HepG2 (cell line): Measurements from ENCODE around the gene NR2F6. TPM values are rescaled to one million over a fixed set of nuclear protein-coding genes. Genes with fewer than 3 reads are reported as not detected.

Experiments
- ATAC-seq: fragments of 200-7000 bp; cut with Tn5 transposase; 3 replicates; pipeline ENCODE4 v1.9.1; 2020; ENCODE audit warnings: mild to moderate bottlenecking, moderate library complexity
- BruUV-seq: library from RNA; stranded (reverse); fragments of 400-500 nt; replicated peaks from 2 replicates; lab custom pipeline; 2021; lab: Mats Ljungman, UMichigan
- CTCF ChIA-PET: fragments of 300-600 bp; formaldehyde crosslinking; extraction: SDS; loops from one replicate; lab custom pipeline; 2021; ENCODE audit warnings: low total read pairs, inconsistent platforms, low intra/inter-chr PET ratio; lab: Yijun Ruan, JAX
- POLR2A ChIA-PET: fragments of 350-600 bp; sonication (Branson Sonifier 250); formaldehyde crosslinking; loops from one replicate; lab custom pipeline; 2020; ENCODE audit warnings: antibody characterized with exemption, inconsistent platforms; lab: Yijun Ruan, JAX
- DNase-seq: peaks from one replicate; pipeline ENCODE4 v3.0.0-alpha.2; 2015; ENCODE audit warnings: low spot score
- FAIRE-seq: peaks from 3 replicates; lab custom pipeline; 2011; peaks lifted over from hg19 to GRCh38; lab: Jason Lieb, UNC
- H2AFZ ChIP-seq: one replicate; pipeline ENCODE4 v1.6.1; 2011; ENCODE audit warnings: low read length, inconsistent platforms
- H3K27ac ChIP-seq: fragments of 300-600 bp; 3 replicates; pipeline ENCODE4 v1.8.0; 2011; ENCODE audit warnings: mixed run types, mild to moderate bottlenecking, mixed read lengths, low read length, inconsistent platforms; ENCODE audit not compliant: insufficient read depth; ENCODE audit errors: extremely low read length
- H3K27me3 ChIP-seq, 2 experiments: fragments of 200-600 bp in 1 of 2; 2 replicates in 1 of 2; 3 replicates in 1 of 2; pipeline versions ENCODE4 v1.6.0 to v1.8.0; 2011; ENCODE audit warnings: low read length in 2 of 2, mild to moderate bottlenecking in 2 of 2, moderate library complexity in 2 of 2, inconsistent platforms in 1 of 2; ENCODE audit not compliant: insufficient read depth in 2 of 2, control insufficient read depth in 1 of 2
- H3K36me3 ChIP-seq, 2 experiments: fragments of 200-600 bp in 1 of 2; replicated peaks in 1 of 2; 2 replicates in 1 of 2; 3 replicates in 1 of 2; pipeline versions ENCODE4 v1.5.1 to v1.8.0; 2011; ENCODE audit warnings: low read length in 2 of 2, inconsistent platforms in 1 of 2; ENCODE audit not compliant: insufficient read depth in 2 of 2, control insufficient read depth in 1 of 2
- H3K4me1 ChIP-seq: 2 replicates; pipeline ENCODE4 v1.5.1; 2012; ENCODE audit warnings: low read length, inconsistent platforms; ENCODE audit not compliant: insufficient read depth
- H3K4me2 ChIP-seq: 2 replicates; pipeline ENCODE4 v1.6.0; 2011; ENCODE audit warnings: low read depth, low read length, inconsistent platforms
- H3K4me3 ChIP-seq, 3 experiments: fragments of 200-600 bp in 1 of 3; sonication (generic), shearing (Covaris generic) in 1 of 3; replicated peaks in 1 of 3; 2 replicates each; pipeline ENCODE4 v1.5.1; 2011 to 2016; ENCODE audit warnings: low read length in 3 of 3, inconsistent platforms in 2 of 3, low read depth in 2 of 3, mild to moderate bottlenecking in 2 of 3, control low read depth in 1 of 3, mixed read lengths in 1 of 3; ENCODE audit not compliant: insufficient read depth in 1 of 3
- H3K79me2 ChIP-seq: one replicate; pipeline ENCODE4 v1.6.1; 2011; ENCODE audit warnings: low read length, inconsistent platforms; ENCODE audit not compliant: insufficient read depth
- H3K9ac ChIP-seq: 2 replicates; pipeline ENCODE4 v1.6.0; 2011; ENCODE audit warnings: mild to moderate bottlenecking, low read depth, low read length, inconsistent platforms; ENCODE audit not compliant: insufficient read depth
- H3K9me3 ChIP-seq: 2 replicates; pipeline ENCODE4 v1.5.1; 2012; ENCODE audit warnings: mild to moderate bottlenecking, low read length
- H4K20me1 ChIP-seq: 2 replicates; pipeline ENCODE4 v1.6.0; 2011; ENCODE audit warnings: inconsistent platforms, mild to moderate bottlenecking, low read length, moderate library complexity; ENCODE audit not compliant: insufficient read depth
- HDAC6 ChIP-seq: fragments of 200-600 bp; sonication (generic); IDR thresholded peaks from 2 replicates; pipeline ENCODE4 v1.7.0; 2017; ENCODE audit warnings: mild to moderate bottlenecking, antibody characterized with exemption, low read length, low read depth
- KDM5B ChIP-seq: sonication (generic); formaldehyde crosslinking; IDR thresholded peaks from 2 replicates; pipeline ENCODE4 v1.4.0; 2020; ENCODE audit warnings: missing genetic modification reagents, mild to moderate bottlenecking, borderline replicate concordance
- NFRKB ChIP-seq: fragments of 450-650 bp; IDR thresholded peaks from 2 replicates; pipeline ENCODE4 v1.6.1; 2017
- SMARCC2 ChIP-seq: fragments of 450-650 bp; IDR thresholded peaks from 2 replicates; pipeline ENCODE4 v1.6.1; 2017; ENCODE audit warnings: antibody characterized with exemption, mild to moderate bottlenecking
- XBP1 ChIP-seq: sonication (generic); formaldehyde crosslinking; IDR thresholded peaks from 2 replicates; pipeline ENCODE4 v1.5.0; 2020; ENCODE audit warnings: missing genetic modification reagents
- ZFP1 ChIP-seq: IDR thresholded peaks from 2 replicates; pipeline ENCODE4 v1.6.1; 2016
- ZNF296 ChIP-seq: sonication (generic); formaldehyde crosslinking; conservative IDR thresholded peaks from 2 replicates; pipeline ENCODE4 v1.5.0; 2020; ENCODE audit warnings: mild to moderate bottlenecking, missing genetic modification reagents
- ZNF30 ChIP-seq: sonication (generic); formaldehyde crosslinking; IDR thresholded peaks from 2 replicates; pipeline ENCODE4 v1.5.0; 2020; ENCODE audit warnings: mild to moderate bottlenecking, missing genetic modification reagents
- ZNF484 ChIP-seq: sonication (generic); formaldehyde crosslinking; IDR thresholded peaks from 2 replicates; pipeline ENCODE4 v1.5.1; 2020; ENCODE audit warnings: mild to moderate bottlenecking, low read depth, missing genetic modification reagents, borderline replicate concordance
- ZNF607 ChIP-seq: sonication (generic); formaldehyde crosslinking; IDR thresholded peaks from 2 replicates; pipeline ENCODE4 v1.5.1; 2020; ENCODE audit warnings: missing genetic modification reagents, mild to moderate bottlenecking, borderline replicate concordance
- ZNF615 ChIP-seq: sonication (generic); formaldehyde crosslinking; IDR thresholded peaks from 2 replicates; pipeline ENCODE4 v1.5.0; 2020; ENCODE audit warnings: mild to moderate bottlenecking, missing genetic modification reagents, borderline replicate concordance
- ZNF660 ChIP-seq: sonication (generic); formaldehyde crosslinking; IDR thresholded peaks from 2 replicates; pipeline ENCODE4 v1.5.1; 2020; ENCODE audit warnings: mild to moderate bottlenecking, low read depth, missing genetic modification reagents, borderline replicate concordance
- ZNF674 ChIP-seq: sonication (generic); formaldehyde crosslinking; IDR thresholded peaks from 2 replicates; pipeline ENCODE4 v1.5.0; 2020; ENCODE audit warnings: low read depth, mild to moderate bottlenecking, missing genetic modification reagents
- WGBS: methylation state at CpG from one replicate; pipeline ENCODE4 v1.1.6; 2017; ENCODE audit warnings: low lambda C conversion rate; 5-methylcytosine and 5-hydroxymethylcytosine counted together
- in situ Hi-C: cut with HindIII; loops from 2 replicates; pipeline ENCODE4 v1.10.0; 2017; ENCODE audit warnings: low pct_unique_long_range_greater_than_20kb; ENCODE audit not compliant: extremely low pct_ligation_motif_present
- intact Hi-C: fragments of 100-400 bp; cut with micrococcal nuclease; formaldehyde crosslinking; loops from one replicate; pipeline ENCODE4 v1.10.0; 2022; ENCODE audit not compliant: unreplicated experiment
- polyA plus RNA-seq, 8 experiments: library from polyadenylated mRNA; depleted of rRNA in 3 of 8; stranded (reverse) in 7 of 8; unstranded in 1 of 8; fragments of >200 nt; fragmentation: Illumina TruSeq in 4 of 8; extraction: Trizol in 4 of 8; gene quantifications; 2 replicates each; pipeline versions ENCODE4 v1.2.1 to v1.2.3, GENCODE V29; 2011 to 2016; ENCODE audit warnings: low read depth in 4 of 8, missing spikeins in 1 of 8, mixed read lengths in 1 of 8; ENCODE audit not compliant: insufficient read depth in 1 of 8
- total RNA-seq, 5 experiments: library from RNA; depleted of rRNA; stranded (reverse); fragments of >200 nt; fragmentation: Illumina TruSeq; extraction: Trizol; gene quantifications; 2 replicates each; pipeline ENCODE4 v1.2.3, GENCODE V29; 2016; ENCODE audit warnings: low read depth in 1 of 5
- TF ChIP-seq, protein P1 (sequence below): fragments of 450-650 bp; IDR thresholded peaks from 2 replicates; pipeline ENCODE4 v1.6.1; 2016
- TF ChIP-seq, protein P2 (sequence below): sonication (generic); formaldehyde crosslinking; IDR thresholded peaks from 2 replicates; pipeline ENCODE4 v1.4.0; 2020; ENCODE audit warnings: missing genetic modification reagents
- TF ChIP-seq, protein P3 (sequence below): sonication (generic); formaldehyde crosslinking; IDR thresholded peaks from 2 replicates; pipeline ENCODE4 v1.4.0; 2020; ENCODE audit warnings: missing genetic modification reagents
- TF ChIP-seq, protein P4 (sequence below): sonication (generic); formaldehyde crosslinking; IDR thresholded peaks from 2 replicates; pipeline ENCODE4 v1.4.0; 2020; ENCODE audit warnings: mild to moderate bottlenecking, missing genetic modification reagents

Gene NR2F6
- total and polyA plus RNA-seq, 2 of the 13 experiments (the other 11 are each of a cell fraction or from before 2014, with no cell fraction given), result 30.9 to 72.4 TPM

DNA sequence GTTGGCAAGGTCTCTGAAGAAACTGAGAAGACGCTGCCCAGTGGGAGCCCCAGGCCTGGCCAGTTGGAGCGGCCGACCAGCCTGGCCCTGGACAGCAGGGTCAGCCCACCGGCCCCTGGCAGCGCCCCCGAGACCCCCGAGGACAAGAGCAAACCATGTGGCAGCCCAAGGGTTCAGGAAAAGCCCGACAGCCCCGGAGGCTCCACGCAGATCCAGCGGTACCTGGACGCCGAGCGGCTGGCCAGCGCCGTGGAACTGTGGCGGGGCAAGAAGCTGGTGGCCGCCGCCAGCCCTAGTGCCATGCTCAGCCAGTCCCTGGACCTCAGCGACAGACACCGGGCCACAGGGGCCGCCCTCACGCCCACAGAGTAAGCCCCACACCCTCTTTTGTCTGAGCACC is 50.6 kb downstream of the NR2F6 start (continued):
- no peak for TF ChIP-seq ZNF30 (CRISPR knock-in tag)

DNA sequence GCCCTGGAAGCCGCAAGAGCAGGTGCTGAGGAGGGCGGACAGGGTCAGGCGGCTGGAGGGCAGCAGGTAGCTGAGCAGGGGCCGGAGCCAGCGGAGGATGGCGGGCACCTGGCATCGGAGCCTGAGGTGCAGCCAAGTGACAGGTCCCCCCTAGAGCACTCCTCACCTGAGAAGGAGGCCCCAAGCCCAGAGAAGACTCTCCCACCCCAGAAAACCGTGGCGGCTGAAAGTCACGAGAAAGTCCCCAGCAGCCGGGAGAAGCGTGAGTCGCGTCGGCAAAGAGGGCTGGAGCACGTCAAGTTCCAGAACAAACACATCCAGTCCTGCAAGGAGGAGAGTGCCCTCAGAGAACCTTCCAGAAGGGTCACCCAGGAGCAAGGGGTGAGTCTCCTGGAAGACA is 51.1 kb downstream of the NR2F6 start:
- FAIRE-seq (no peak), DNase-seq (no peak), ATAC-seq (no peak)
- no peaks in the 10 kb centered on the region for H3K27me3 ChIP-seq
- no TSS peak for BruUV-seq
- H3K36me3 ChIP-seq, result peaks cover 17 to 21% of the 10 kb centered on the region in 2 experiments; a peak in 4 of 5 replicates
- ChIA-PET CTCF (no interaction called here), POLR2A (no interaction called here)
- H3K27ac ChIP-seq, result no peak overlapping the region
- intact Hi-C loops, result no loop called here
- no peak overlapping the region for H2AFZ ChIP-seq
- no peaks in the 10 kb centered on the region for H4K20me1 ChIP-seq
- H3K4me2 ChIP-seq, result no peak overlapping the region
- no peak overlapping the region for H3K9ac ChIP-seq
- H3K9me3 ChIP-seq, result no peaks in the 10 kb centered on the region
- no peaks in the 10 kb centered on the region for H3K79me2 ChIP-seq
- in situ Hi-C loops, result no loop called here
- WGBS, result over 99% methylated on average over 16 of the region's 16 CpGs
- no peak overlapping the region for H3K4me3 ChIP-seq
- H3K4me1 ChIP-seq, result peaks cover under 1% of the 10 kb centered on the region; the same call in 1 of the 2 replicates
- TF ChIP-seq NFRKB (no peak), ZNF296 (no peak), ZFP1 (CRISPR knock-in tag) (no peak), ZNF607 (no peak), ZNF484 (CRISPR knock-in tag) (no peak), ZNF615 (CRISPR knock-in tag) (no peak), SMARCC2 (no peak), XBP1 (no peak), HDAC6 (no peak), KDM5B (CRISPR knock-in tag) (no peak), ZNF674 (CRISPR knock-in tag) (no peak), ZNF660 (CRISPR knock-in tag) (no peak)
- TF ChIP-seq, protein P1, sequence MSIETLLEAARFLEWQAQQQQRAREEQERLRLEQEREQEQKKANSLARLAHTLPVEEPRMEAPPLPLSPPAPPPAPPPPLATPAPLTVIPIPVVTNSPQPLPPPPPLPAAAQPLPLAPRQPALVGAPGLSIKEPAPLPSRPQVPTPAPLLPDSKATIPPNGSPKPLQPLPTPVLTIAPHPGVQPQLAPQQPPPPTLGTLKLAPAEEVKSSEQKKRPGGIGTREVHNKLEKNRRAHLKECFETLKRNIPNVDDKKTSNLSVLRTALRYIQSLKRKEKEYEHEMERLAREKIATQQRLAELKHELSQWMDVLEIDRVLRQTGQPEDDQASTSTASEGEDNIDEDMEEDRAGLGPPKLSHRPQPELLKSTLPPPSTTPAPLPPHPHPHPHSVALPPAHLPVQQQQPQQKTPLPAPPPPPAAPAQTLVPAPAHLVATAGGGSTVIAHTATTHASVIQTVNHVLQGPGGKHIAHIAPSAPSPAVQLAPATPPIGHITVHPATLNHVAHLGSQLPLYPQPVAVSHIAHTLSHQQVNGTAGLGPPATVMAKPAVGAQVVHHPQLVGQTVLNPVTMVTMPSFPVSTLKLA, result no peak
- TF ChIP-seq, protein P2, sequence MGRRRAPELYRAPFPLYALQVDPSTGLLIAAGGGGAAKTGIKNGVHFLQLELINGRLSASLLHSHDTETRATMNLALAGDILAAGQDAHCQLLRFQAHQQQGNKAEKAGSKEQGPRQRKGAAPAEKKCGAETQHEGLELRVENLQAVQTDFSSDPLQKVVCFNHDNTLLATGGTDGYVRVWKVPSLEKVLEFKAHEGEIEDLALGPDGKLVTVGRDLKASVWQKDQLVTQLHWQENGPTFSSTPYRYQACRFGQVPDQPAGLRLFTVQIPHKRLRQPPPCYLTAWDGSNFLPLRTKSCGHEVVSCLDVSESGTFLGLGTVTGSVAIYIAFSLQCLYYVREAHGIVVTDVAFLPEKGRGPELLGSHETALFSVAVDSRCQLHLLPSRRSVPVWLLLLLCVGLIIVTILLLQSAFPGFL (CRISPR knock-in tag), result no peak
- TF ChIP-seq, protein P3, sequence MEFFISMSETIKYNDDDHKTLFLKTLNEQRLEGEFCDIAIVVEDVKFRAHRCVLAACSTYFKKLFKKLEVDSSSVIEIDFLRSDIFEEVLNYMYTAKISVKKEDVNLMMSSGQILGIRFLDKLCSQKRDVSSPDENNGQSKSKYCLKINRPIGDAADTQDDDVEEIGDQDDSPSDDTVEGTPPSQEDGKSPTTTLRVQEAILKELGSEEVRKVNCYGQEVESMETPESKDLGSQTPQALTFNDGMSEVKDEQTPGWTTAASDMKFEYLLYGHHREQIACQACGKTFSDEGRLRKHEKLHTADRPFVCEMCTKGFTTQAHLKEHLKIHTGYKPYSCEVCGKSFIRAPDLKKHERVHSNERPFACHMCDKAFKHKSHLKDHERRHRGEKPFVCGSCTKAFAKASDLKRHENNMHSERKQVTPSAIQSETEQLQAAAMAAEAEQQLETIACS, result no peak
- TF ChIP-seq, protein P4, sequence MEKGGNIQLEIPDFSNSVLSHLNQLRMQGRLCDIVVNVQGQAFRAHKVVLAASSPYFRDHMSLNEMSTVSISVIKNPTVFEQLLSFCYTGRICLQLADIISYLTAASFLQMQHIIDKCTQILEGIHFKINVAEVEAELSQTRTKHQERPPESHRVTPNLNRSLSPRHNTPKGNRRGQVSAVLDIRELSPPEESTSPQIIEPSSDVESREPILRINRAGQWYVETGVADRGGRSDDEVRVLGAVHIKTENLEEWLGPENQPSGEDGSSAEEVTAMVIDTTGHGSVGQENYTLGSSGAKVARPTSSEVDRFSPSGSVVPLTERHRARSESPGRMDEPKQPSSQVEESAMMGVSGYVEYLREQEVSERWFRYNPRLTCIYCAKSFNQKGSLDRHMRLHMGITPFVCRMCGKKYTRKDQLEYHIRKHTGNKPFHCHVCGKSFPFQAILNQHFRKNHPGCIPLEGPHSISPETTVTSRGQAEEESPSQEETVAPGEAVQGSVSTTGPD, result no peak
